ENCODE measurements around the gene KRT15. TPM values are rescaled to one million over a fixed set of nuclear protein-coding genes. Genes with fewer than 3 reads are reported as not detected.

KRT15 gene
- total RNA-seq, 1 experiment from 2014 or later = not detected

GRCh38 chr17:41520821-41521521 lies 2.3 kb upstream of the KRT15 start:
- H3K36me3 ChIP-seq (ENCODE audit: insufficient read depth, low read length) = no peaks in the 10 kb centered on the region
- H3K9ac ChIP-seq (ENCODE audit: low read length) = no peak overlapping the region
- no peak overlapping the region for H2AFZ ChIP-seq (ENCODE audit: low read length)
- no peaks in the 10 kb centered on the region for H4K20me1 ChIP-seq (ENCODE audit: insufficient read depth, low read depth, low read length)
- H3K27me3 ChIP-seq (ENCODE audit: low read length) = no peaks in the 10 kb centered on the region
- H3K4me1 ChIP-seq (ENCODE audit: low read length) = no peaks in the 10 kb centered on the region
- no peaks in the 10 kb centered on the region for H3K9me3 ChIP-seq (ENCODE audit: low read length)
- no peak overlapping the region for H3K4me3 ChIP-seq (ENCODE audit: low read length)
- H3K4me2 ChIP-seq (ENCODE audit: low read depth, low read length, poor library complexity, severe bottlenecking) = no peak overlapping the region
- no peaks in the 10 kb centered on the region for H3K9me2 ChIP-seq (replicated peaks; ENCODE audit: insufficient read depth, low read length)
- DNase-seq = no peak
- H3K79me2 ChIP-seq (ENCODE audit: low read length) = no peaks in the 10 kb centered on the region
- no peak overlapping the region for H3K27ac ChIP-seq (ENCODE audit: low read length)

DNA sequence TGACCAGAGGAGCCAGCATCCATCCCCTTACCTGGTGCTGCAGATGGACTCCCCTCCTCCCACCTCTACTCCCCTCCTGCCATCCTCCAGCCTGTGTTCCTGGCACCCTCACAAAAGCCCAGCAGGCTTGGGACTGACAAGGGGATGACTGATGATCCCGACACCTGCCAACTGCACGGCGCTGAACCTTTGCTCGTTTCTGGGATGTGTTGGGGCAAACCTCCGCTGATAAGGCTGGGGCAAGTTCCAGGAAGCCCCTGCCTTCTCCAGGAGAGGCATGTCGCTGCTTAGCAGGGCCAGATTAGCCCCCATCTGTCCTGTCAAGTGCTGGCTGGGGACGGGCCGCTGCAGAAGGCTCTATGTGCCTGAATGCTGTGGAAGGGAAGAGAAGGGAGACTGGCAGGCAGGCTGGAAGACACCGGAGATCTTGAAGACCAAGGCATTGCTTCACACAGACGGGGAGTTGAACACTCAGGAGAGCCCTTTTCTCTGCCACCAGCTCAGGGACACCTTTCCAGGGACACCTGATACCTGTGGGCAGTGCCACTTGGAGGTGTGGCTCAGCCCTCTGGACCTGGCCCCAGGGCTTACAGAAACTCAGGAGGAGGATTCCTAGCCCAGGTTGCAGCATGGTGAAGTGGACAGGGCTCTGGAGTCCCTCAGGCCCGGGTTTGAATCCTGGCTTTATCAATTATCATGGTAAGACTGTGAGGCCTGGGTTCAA lies 973 bp upstream of the KRT15 start:
- Histone ChIP-seq H2AFZ (ENCODE audit: low read length) (no peak overlapping the region), H3K79me2 (ENCODE audit: low read length) (no peaks in the 10 kb centered on the region), H3K27me3 (ENCODE audit: low read length) (no peaks in the 10 kb centered on the region), H3K9ac (ENCODE audit: low read length) (no peak overlapping the region), H3K4me1 (ENCODE audit: low read length) (no peaks in the 10 kb centered on the region), H3K4me3 (ENCODE audit: low read length) (no peak overlapping the region), H3K4me2 (ENCODE audit: low read depth, low read length, poor library complexity, severe bottlenecking) (no peak overlapping the region), H4K20me1 (ENCODE audit: insufficient read depth, low read depth, low read length) (no peaks in the 10 kb centered on the region), H3K36me3 (ENCODE audit: insufficient read depth, low read length) (no peaks in the 10 kb centered on the region), H3K27ac (ENCODE audit: low read length) (no peak overlapping the region), H3K9me2 (replicated peaks; ENCODE audit: insufficient read depth, low read length) (no peaks in the 10 kb centered on the region), H3K9me3 (ENCODE audit: low read length) (no peaks in the 10 kb centered on the region)
- DNase-seq = no peak

DNA sequence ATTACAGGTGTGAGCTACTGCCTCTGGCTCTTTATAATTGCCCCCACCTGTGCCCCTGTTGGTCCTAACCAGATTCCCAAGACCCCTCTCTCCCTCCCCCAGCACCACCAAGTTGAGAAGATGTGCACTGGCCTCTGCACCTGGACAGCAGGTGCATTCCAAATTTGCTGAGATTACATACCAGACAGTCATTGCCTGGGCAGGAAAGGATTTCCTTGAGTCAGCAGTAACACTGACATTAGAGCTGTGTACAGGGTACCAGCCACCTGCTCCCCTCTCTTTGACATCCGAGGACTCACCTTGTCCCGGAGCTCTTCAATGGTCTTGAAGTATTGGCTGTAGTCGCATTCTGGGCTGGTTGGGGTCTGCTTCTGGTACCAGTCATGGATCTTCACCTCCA lies 659 bp downstream of the KRT15 start:
- no peaks in the 10 kb centered on the region for H3K79me2 ChIP-seq (ENCODE audit: low read length)
- H3K9me3 ChIP-seq (ENCODE audit: low read length) = no peaks in the 10 kb centered on the region
- H3K9ac ChIP-seq (ENCODE audit: low read length) = no peak overlapping the region
- H3K27ac ChIP-seq (ENCODE audit: low read length) = no peak overlapping the region
- no peaks in the 10 kb centered on the region for H3K36me3 ChIP-seq (ENCODE audit: insufficient read depth, low read length)
- no peaks in the 10 kb centered on the region for H4K20me1 ChIP-seq (ENCODE audit: insufficient read depth, low read depth, low read length)
- no peak overlapping the region for H3K4me2 ChIP-seq (ENCODE audit: low read depth, low read length, poor library complexity, severe bottlenecking)
- no peaks in the 10 kb centered on the region for H3K27me3 ChIP-seq (ENCODE audit: low read length)
- H2AFZ ChIP-seq (ENCODE audit: low read length) = no peak overlapping the region
- no peaks in the 10 kb centered on the region for H3K4me1 ChIP-seq (ENCODE audit: low read length)
- no peaks in the 10 kb centered on the region for H3K9me2 ChIP-seq (replicated peaks; ENCODE audit: insufficient read depth, low read length)
- no peak overlapping the region for H3K4me3 ChIP-seq (ENCODE audit: low read length)
- no peak for DNase-seq

DNA sequence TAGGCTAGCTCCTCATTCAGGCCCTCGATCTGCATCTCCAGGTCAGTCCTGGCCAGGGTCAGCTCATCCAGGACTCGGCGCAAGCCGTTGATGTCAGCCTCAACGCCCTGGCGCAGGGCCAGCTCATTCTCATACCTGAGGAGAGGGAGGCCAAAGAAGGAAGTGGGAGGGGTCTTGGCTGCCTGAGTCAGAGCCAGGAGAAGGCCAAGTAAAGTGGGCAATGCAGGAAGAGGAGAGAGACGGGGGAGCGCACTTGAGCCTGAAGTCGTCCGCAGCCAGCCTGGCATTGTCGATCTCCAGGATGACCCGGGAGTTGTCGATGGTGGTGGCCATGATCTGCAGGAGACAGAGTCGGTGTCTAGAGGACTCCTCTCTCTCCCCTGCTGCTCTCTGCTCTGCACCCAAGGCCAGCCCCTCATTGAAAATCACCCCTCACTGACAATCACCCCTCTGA lies 1.8 kb downstream of the KRT15 start:
- no peak overlapping the region for H2AFZ ChIP-seq (ENCODE audit: low read length)

GRCh38 chr17:41516147-41516829 lies 2.4 kb downstream of the KRT15 start:
- DNase-seq = no peak
- Histone ChIP-seq H3K9ac (ENCODE audit: low read length) (no peak overlapping the region), H2AFZ (ENCODE audit: low read length) (no peak overlapping the region), H3K27me3 (ENCODE audit: low read length) (no peaks in the 10 kb centered on the region), H3K9me2 (replicated peaks; ENCODE audit: insufficient read depth, low read length) (no peaks in the 10 kb centered on the region), H3K4me3 (ENCODE audit: low read length) (no peak overlapping the region), H4K20me1 (ENCODE audit: insufficient read depth, low read depth, low read length) (no peaks in the 10 kb centered on the region), H3K4me1 (ENCODE audit: low read length) (no peaks in the 10 kb centered on the region), H3K79me2 (ENCODE audit: low read length) (no peaks in the 10 kb centered on the region), H3K27ac (ENCODE audit: low read length) (no peak overlapping the region), H3K4me2 (ENCODE audit: low read depth, low read length, poor library complexity, severe bottlenecking) (no peak overlapping the region), H3K36me3 (ENCODE audit: insufficient read depth, low read length) (no peaks in the 10 kb centered on the region), H3K9me3 (ENCODE audit: low read length) (no peaks in the 10 kb centered on the region)

More for the DNA sequence above, 1.8 kb downstream of the KRT15 start:
- H3K9me3 ChIP-seq (ENCODE audit: low read length) = no peaks in the 10 kb centered on the region
- no peaks in the 10 kb centered on the region for H3K79me2 ChIP-seq (ENCODE audit: low read length)
- H3K9ac ChIP-seq (ENCODE audit: low read length) = no peak overlapping the region
- no peak for DNase-seq
- H3K27me3 ChIP-seq (ENCODE audit: low read length) = no peaks in the 10 kb centered on the region
- H3K36me3 ChIP-seq (ENCODE audit: insufficient read depth, low read length) = no peaks in the 10 kb centered on the region
- no peak overlapping the region for H3K27ac ChIP-seq (ENCODE audit: low read length)
- no peaks in the 10 kb centered on the region for H3K9me2 ChIP-seq (replicated peaks; ENCODE audit: insufficient read depth, low read length)
- H3K4me1 ChIP-seq (ENCODE audit: low read length) = no peaks in the 10 kb centered on the region
- H3K4me3 ChIP-seq (ENCODE audit: low read length) = no peak overlapping the region
- H4K20me1 ChIP-seq (ENCODE audit: insufficient read depth, low read depth, low read length) = no peaks in the 10 kb centered on the region
- no peak overlapping the region for H3K4me2 ChIP-seq (ENCODE audit: low read depth, low read length, poor library complexity, severe bottlenecking)

DNA sequence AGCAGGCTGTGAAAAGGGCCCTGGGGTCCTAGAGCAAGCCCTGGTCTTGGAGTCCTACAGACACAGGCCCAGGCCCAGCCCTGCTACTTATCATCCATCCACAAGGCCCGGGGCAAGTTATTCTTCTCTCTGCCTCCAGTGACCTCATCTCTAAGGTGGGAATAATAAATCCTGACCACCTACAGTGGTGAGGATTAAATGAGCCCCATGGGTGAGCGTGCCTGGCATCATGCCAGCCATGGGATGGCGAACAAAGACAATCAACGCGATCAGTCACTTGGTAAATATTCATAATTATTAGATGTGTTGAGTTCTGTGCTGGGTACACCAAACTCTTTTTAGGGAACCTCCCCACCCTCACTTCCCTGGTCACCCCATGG lies 5.5 kb downstream of the KRT15 start:
- no peaks in the 10 kb centered on the region for H4K20me1 ChIP-seq (ENCODE audit: insufficient read depth, low read depth, low read length)
- H3K9me3 ChIP-seq (ENCODE audit: low read length) = no peaks in the 10 kb centered on the region
- DNase-seq = no peak
- H3K36me3 ChIP-seq (ENCODE audit: insufficient read depth, low read length) = no peaks in the 10 kb centered on the region
- no peak overlapping the region for H3K4me2 ChIP-seq (ENCODE audit: low read depth, low read length, poor library complexity, severe bottlenecking)
- no peak overlapping the region for H2AFZ ChIP-seq (ENCODE audit: low read length)
- no peaks in the 10 kb centered on the region for H3K79me2 ChIP-seq (ENCODE audit: low read length)
- no peaks in the 10 kb centered on the region for H3K27me3 ChIP-seq (ENCODE audit: low read length)
- H3K9ac ChIP-seq (ENCODE audit: low read length) = no peak overlapping the region
- no peak overlapping the region for H3K27ac ChIP-seq (ENCODE audit: low read length)
- no peaks in the 10 kb centered on the region for H3K9me2 ChIP-seq (replicated peaks; ENCODE audit: insufficient read depth, low read length)
- no peaks in the 10 kb centered on the region for H3K4me1 ChIP-seq (ENCODE audit: low read length)
- no peak overlapping the region for H3K4me3 ChIP-seq (ENCODE audit: low read length)

- Histone ChIP-seq H3K79me2 (ENCODE audit: low read length) (no peaks in the 10 kb centered on the region), H3K27ac (ENCODE audit: low read length) (no peak overlapping the region), H3K36me3 (ENCODE audit: insufficient read depth, low read length) (no peaks in the 10 kb centered on the region), H2AFZ (ENCODE audit: low read length) (no peak overlapping the region), H3K4me1 (ENCODE audit: low read length) (no peaks in the 10 kb centered on the region), H3K9me2 (replicated peaks; ENCODE audit: insufficient read depth, low read length) (no peaks in the 10 kb centered on the region), H3K27me3 (ENCODE audit: low read length) (no peaks in the 10 kb centered on the region), H4K20me1 (ENCODE audit: insufficient read depth, low read depth, low read length) (no peaks in the 10 kb centered on the region), H3K9ac (ENCODE audit: low read length) (no peak overlapping the region), H3K9me3 (ENCODE audit: low read length) (no peaks in the 10 kb centered on the region), H3K4me3 (ENCODE audit: low read length) (no peak overlapping the region), H3K4me2 (ENCODE audit: low read depth, low read length, poor library complexity, severe bottlenecking) (no peak overlapping the region)
- DNase-seq = no peak
Measured at GRCh38 chr17:41512546-41513167, 6.0 kb downstream of the KRT15 start.

DNA sequence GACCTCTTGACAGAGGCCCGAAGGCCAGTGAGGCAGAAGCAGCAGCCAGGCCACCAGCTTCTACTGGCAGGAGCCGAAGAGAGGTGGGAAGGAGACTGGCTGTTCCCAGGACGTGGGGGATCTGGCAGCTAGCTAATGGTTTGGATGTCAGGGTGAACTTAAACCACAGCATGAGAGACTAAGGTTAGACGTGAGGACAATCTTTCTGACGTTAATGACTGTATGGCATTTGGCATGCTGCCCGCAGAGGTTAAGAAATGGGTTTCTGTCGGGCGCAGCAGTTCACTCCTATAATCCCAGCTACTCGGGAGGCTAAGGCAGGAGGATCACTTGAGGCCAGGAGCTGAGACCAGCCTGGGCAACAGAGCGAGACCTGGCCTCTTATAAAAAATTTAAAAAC lies 7.0 kb downstream of the KRT15 start:
- H3K4me1 ChIP-seq (ENCODE audit: low read length) = no peaks in the 10 kb centered on the region; the same call in 1 of the 2 replicates
- H3K4me2 ChIP-seq (ENCODE audit: low read depth, low read length, poor library complexity, severe bottlenecking) = no peak overlapping the region

More for the DNA sequence above, 7.0 kb downstream of the KRT15 start:
- no peak overlapping the region for H2AFZ ChIP-seq (ENCODE audit: low read length)
- no peak overlapping the region for H3K27ac ChIP-seq (ENCODE audit: low read length)
- no peaks in the 10 kb centered on the region for H3K27me3 ChIP-seq (ENCODE audit: low read length)
- H3K9me3 ChIP-seq (ENCODE audit: low read length) = no peaks in the 10 kb centered on the region
- no peak for DNase-seq
- H3K9ac ChIP-seq (ENCODE audit: low read length) = no peak overlapping the region
- no peaks in the 10 kb centered on the region for H3K36me3 ChIP-seq (ENCODE audit: insufficient read depth, low read length)
- no peaks in the 10 kb centered on the region for H3K9me2 ChIP-seq (replicated peaks; ENCODE audit: insufficient read depth, low read length)
- H3K79me2 ChIP-seq (ENCODE audit: low read length) = no peaks in the 10 kb centered on the region
- no peaks in the 10 kb centered on the region for H4K20me1 ChIP-seq (ENCODE audit: insufficient read depth, low read depth, low read length)
- H3K4me3 ChIP-seq (ENCODE audit: low read length) = no peak overlapping the region

All from Karpas-422 (cell line).